Activated naive CD4-positive, alpha-beta T cell treated with anti-CD3 and anti-CD28 coated beads, Interleukin-2, amount 10 ng/mL, durations not matched to agents 7 days and 5 days (primary cell): Measurements from ENCODE around the gene KIR2DL1.
"Not testable (repeated sequence)": the region's sequence is repeated elsewhere in the genome, so short reads cannot be mapped to it uniquely, and the experiment has no call there.

Source experiments
- CTCF ChIA-PET: fragments of 350-600 bp; sonication (Branson Sonifier 250); formaldehyde crosslinking; loops from one replicate; lab custom pipeline; 2021; ENCODE audit warnings: antibody characterized with exemption; lab: Charles Lee
- DNase-seq: peaks from one replicate; pipeline ENCODE4 v3.0.0-alpha.2; 2020
- H3K27ac Mint-ChIP-seq: one replicate; pipeline ENCODE4 v1.8.0; 2021; ENCODE audit warnings: mild to moderate bottlenecking, moderate library complexity, mixed read lengths
- H3K27me3 Mint-ChIP-seq: one replicate; pipeline ENCODE4 v1.8.0; 2021; ENCODE audit warnings: mild to moderate bottlenecking, mixed read lengths
- H3K36me3 Mint-ChIP-seq: one replicate; pipeline ENCODE4 v1.8.0; 2021; ENCODE audit warnings: mixed read lengths
- H3K4me1 Mint-ChIP-seq: one replicate; pipeline ENCODE4 v1.8.0; 2021; ENCODE audit warnings: mixed read lengths
- H3K4me3 Mint-ChIP-seq: one replicate; pipeline ENCODE4 v1.8.0; 2021; ENCODE audit warnings: mild to moderate bottlenecking, moderate library complexity, mixed read lengths
- H3K9me3 Mint-ChIP-seq: one replicate; pipeline ENCODE4 v1.8.0; 2021; ENCODE audit warnings: mixed read lengths

Gene KIR2DL1

DNA sequence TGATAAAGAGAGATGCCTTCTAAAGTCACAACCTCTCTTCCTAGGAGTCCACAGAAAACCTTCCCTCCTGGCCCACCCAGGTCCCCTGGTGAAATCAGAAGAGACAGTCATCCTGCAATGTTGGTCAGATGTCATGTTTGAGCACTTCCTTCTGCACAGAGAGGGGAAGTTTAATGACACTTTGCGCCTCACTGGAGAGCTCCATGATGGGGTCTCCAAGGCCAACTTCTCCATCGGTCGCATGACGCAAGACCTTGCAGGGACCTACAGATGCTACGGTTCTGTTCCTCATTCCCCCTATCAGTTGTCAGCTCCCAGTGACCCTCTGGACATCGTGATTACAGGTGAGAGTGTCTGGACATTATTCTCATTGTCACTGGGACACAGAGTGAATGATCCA lies 18.6 kb downstream of the KIR2DL1 start:
- not testable (repeated sequence) for H3K4me3 Mint-ChIP-seq

DNA sequence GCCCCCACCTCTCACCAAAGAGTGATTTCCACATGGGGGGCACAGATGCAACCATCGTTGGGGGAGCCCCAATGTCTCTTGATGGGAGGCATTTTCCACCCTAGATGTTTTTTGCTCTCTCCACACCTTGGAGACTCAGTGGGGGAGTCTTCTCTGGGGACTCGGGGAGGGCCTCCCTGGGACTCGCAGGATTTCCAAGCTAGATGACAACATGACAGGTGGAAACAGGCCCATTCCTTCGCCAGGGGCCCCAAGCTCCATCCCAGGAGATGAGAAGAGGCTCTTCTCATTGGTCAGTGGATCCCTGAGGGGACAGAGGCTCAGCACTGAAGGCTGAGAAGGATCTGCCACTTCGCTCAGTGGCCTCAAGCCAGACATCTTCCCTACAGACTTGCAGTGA lies 21.1 kb downstream of the KIR2DL1 start:
- no peaks in the 10 kb centered on the region for H3K9me3 Mint-ChIP-seq
- CTCF ChIA-PET = no interaction called here
- no peak overlapping the region for H3K27ac Mint-ChIP-seq

More for the DNA sequence above, 18.6 kb downstream of the KIR2DL1 start:
- H3K4me1 Mint-ChIP-seq, H3K27ac Mint-ChIP-seq, H3K9me3 Mint-ChIP-seq, DNase-seq, H3K36me3 Mint-ChIP-seq, H3K27me3 Mint-ChIP-seq, CTCF ChIA-PET: not testable (repeated sequence)

DNA sequence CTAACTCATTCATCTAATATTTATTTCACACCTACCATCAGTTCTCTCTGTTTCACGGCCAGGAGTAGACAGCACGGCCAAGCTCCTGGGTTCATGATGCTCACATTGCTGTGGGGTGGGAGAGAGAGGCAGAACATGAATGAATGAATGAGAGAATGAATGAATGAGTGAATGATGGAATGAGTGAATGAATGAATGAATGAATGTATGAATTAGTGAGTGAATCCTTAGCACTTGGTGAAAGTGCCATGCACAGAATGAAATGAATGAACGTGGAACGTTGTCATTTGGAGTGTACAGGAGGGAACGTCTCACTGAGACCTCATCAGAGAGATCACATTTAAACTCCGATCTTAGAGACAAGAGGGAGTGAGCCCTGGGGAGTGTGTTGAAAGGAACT lies 21.9 kb downstream of the KIR2DL1 start:
- H3K27me3 Mint-ChIP-seq = peaks cover 12% of the 10 kb centered on the region
- CTCF ChIA-PET = no interaction called here
- H3K4me3 Mint-ChIP-seq = no peak overlapping the region
- no peak overlapping the region for H3K27ac Mint-ChIP-seq
- no peak for DNase-seq
- H3K36me3 Mint-ChIP-seq = no peaks in the 10 kb centered on the region
- peaks cover 10% of the 10 kb centered on the region for H3K4me1 Mint-ChIP-seq
- no peaks in the 10 kb centered on the region for H3K9me3 Mint-ChIP-seq

More for the DNA sequence above, 21.1 kb downstream of the KIR2DL1 start:
- Mint-ChIP-seq H3K27me3 (peaks cover 11% of the 10 kb centered on the region), H3K4me3 (no peak overlapping the region), H3K4me1 (peaks cover 10% of the 10 kb centered on the region), H3K36me3 (no peaks in the 10 kb centered on the region)
- DNase-seq = no peak

DNA sequence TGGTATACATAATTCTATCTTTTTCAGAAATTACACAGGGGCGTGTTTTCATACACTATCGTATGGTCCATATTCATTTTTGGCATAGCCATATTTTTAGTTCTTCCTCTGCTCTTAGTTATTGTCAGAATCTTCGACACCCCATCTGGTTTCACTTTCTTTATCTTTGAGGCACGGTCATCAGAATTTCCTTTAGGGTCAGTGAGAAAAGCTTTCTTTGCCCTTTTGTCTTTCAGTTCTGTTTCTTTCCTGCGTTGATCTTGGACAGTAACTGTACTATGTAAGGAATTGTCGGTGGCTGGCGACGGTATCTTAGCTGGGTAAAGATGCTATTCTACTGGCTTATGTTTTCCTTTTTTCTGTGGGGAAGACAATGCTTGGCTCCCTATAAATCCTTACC lies 23.2 kb downstream of the KIR2DL1 start:
- no peak overlapping the region for H3K27ac Mint-ChIP-seq

DNA sequence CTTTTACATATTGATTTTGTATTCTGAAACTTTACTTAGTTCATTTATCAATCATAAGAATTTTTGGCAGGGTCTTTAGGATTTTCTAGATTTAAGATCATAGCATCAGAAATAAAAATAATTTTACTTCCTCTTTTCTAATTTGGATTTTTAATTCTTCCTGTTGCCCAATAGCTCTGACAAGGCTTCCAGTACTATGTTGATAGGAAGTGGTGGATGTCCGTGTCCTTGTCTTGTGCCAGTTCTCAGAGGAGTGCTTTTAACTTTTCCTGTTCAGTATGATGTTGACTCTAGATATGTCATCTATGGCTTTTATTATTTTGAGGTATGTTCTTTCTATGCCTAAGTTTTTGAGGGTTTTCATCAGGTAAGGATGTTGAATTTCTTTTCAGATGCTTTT lies 26.2 kb downstream of the KIR2DL1 start:
- H3K9me3 Mint-ChIP-seq = no peaks in the 10 kb centered on the region
- peaks cover 10% of the 10 kb centered on the region for H3K4me1 Mint-ChIP-seq
- DNase-seq = no peak
- no peaks in the 10 kb centered on the region for H3K36me3 Mint-ChIP-seq
- peaks cover 21% of the 10 kb centered on the region for H3K27me3 Mint-ChIP-seq
- H3K27ac Mint-ChIP-seq = no peak overlapping the region
- CTCF ChIA-PET = no interaction called here
- H3K4me3 Mint-ChIP-seq = no peak overlapping the region

More for the DNA sequence above, 23.2 kb downstream of the KIR2DL1 start:
- Mint-ChIP-seq H3K27me3 (peaks cover 21% of the 10 kb centered on the region), H3K36me3 (no peaks in the 10 kb centered on the region), H3K4me1 (peaks cover 10% of the 10 kb centered on the region), H3K9me3 (no peaks in the 10 kb centered on the region), H3K4me3 (peak overlapping the region; percentile 61)
- no peak for DNase-seq
- CTCF ChIA-PET = no interaction called here

DNA sequence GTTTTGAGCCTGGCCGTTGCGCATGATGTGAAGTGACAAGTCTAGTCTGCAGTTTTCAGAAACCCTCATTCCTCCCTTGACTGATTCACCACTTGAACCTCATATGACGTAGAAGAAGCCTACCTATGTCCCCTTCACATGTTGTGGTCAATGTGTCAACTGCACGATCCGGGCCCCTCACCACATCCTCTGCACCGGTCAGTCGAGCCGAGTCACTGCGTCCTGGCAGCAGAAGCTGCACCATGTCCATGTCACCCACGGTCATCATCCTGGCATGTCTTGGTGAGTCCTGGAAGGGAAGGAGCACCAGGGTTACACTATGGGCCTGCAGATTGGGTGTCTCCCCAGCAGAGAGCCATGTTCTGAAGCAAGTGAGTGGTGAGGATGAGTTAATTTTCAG lies 33.8 kb downstream of the KIR2DL1 start, which contains the start of gene KIR2DL4:
TSS of gene KIR2DL4 (plus strand) at position 201 of the 400 bp plus-strand sequence. CDS start at position 243, 42 bp downstream.
- Mint-ChIP-seq H3K4me1 (no peaks in the 10 kb centered on the region), H3K27ac (no peak within 1 kb of the TSS), H3K27me3 (peaks cover 3% of the 10 kb centered on the region), H3K4me3 (no peak within 1 kb of the TSS), H3K9me3 (peaks cover 2% of the 10 kb centered on the region), H3K36me3 (no peaks in the 10 kb centered on the region)
- DNase-seq = no peak
- CTCF ChIA-PET = no interaction called here

DNA sequence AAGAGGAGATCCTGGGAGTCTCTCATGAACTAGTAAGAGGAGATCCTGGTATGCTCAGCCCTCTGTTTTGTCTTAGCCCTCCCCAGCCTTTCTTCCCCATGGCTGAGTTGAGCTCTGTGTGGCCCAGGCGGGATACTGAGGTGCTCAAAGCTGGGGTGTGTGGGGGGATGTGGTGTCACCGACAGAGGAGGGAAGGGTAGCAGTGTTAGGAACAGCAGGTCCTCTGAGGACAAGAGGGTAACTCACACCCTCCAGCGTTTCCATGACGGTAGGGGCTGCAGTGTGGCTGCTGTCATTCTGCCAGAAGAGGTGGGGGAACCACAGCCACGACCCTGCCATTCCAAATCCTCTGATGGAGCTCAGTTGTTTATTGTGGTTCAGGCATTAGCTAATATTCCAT lies 34.5 kb downstream of the KIR2DL1 start:
- H3K4me1 Mint-ChIP-seq = no peaks in the 10 kb centered on the region
- no peak for DNase-seq
- H3K9me3 Mint-ChIP-seq = peaks cover 2% of the 10 kb centered on the region
- no peak overlapping the region for H3K27ac Mint-ChIP-seq
- CTCF ChIA-PET = no interaction called here
- H3K27me3 Mint-ChIP-seq = peaks cover 3% of the 10 kb centered on the region
- H3K4me3 Mint-ChIP-seq = no peak overlapping the region
- H3K36me3 Mint-ChIP-seq = no peaks in the 10 kb centered on the region

DNA sequence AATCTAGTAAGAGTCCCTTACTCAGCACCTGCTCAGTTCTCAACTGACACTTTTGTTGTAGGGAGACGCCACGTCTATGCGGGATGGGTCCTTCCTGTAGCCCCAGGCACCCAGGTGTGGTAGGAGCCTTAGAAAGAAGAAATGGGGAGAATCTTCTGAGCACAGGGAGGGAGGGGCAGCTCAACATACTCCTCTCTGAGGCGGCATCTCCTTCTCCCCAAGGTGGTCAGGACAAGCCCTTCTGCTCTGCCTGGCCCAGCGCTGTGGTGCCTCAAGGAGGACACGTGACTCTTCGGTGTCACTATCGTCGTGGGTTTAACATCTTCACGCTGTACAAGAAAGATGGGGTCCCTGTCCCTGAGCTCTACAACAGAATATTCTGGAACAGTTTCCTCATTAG lies 35.0 kb downstream of the KIR2DL1 start:
- peaks cover 7% of the 10 kb centered on the region for H3K27me3 Mint-ChIP-seq
- DNase-seq = no peak
- H3K36me3 Mint-ChIP-seq = no peaks in the 10 kb centered on the region
- peaks cover 2% of the 10 kb centered on the region for H3K9me3 Mint-ChIP-seq
- no peak overlapping the region for H3K4me3 Mint-ChIP-seq
- H3K27ac Mint-ChIP-seq = no peak overlapping the region
- H3K4me1 Mint-ChIP-seq = no peaks in the 10 kb centered on the region
- CTCF ChIA-PET = no interaction called here

DNA sequence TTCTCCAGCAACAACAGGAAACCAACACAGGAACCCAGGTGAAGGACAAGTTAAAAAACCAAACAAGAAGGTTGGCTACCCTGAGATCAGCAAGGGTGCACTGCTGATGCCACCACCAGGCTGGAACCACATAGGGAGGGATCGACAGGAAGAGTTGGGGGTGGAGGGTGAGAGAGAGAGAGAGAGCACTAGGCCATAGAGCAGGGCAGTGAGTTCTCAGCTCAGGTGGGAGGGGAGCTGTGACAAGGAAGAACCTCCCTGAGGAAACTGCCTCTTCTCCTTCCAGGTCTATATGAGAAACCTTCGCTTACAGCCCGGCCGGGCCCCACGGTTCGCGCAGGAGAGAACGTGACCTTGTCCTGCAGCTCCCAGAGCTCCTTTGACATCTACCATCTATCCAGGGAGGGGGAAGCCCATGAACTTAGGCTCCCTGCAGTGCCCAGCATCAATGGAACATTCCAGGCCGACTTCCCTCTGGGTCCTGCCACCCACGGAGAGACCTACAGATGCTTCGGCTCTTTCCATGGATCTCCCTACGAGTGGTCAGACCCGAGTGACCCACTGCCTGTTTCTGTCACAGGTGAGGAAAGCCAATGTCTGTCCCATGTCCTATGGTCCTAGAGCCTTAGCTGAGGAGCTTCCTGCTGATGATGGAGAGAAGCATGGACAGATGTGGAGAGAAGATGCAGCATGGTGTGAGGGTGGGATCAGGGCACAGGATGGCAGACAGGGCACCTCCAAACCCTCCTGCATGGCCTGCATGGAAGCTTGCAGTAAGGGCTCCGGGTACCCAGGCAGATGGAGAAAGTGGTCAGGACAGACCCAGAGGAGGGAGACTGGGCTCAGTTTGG lies 36.3 kb downstream of the KIR2DL1 start:
- H3K4me3 Mint-ChIP-seq = no peak overlapping the region
- CTCF ChIA-PET = no interaction called here
- DNase-seq = no peak
- no peaks in the 10 kb centered on the region for H3K4me1 Mint-ChIP-seq
- H3K27me3 Mint-ChIP-seq = peaks cover 8% of the 10 kb centered on the region
- no peak overlapping the region for H3K27ac Mint-ChIP-seq
- H3K36me3 Mint-ChIP-seq = no peaks in the 10 kb centered on the region
- H3K9me3 Mint-ChIP-seq = peaks cover 5% of the 10 kb centered on the region

DNA sequence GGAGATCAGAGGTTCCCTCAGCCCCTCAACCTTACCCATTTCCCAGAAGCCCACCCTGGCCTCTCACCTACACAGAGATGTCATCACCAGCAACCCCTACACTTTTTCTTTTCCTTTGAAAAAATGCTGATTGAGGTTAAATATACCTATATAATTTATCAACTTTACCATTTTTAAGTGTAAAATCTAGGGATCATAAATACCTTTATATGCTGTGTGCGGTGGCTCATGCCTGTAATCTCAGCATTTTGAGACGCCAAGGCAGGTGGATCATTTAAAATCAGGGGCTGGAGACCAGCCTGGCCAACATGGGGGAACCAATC lies 36.9 kb downstream of the KIR2DL1 start:
- Mint-ChIP-seq H3K9me3 (peaks cover 6% of the 10 kb centered on the region), H3K27ac (no peak overlapping the region), H3K36me3 (no peaks in the 10 kb centered on the region), H3K27me3 (peaks cover 8% of the 10 kb centered on the region), H3K4me3 (no peak overlapping the region), H3K4me1 (no peaks in the 10 kb centered on the region)
- DNase-seq = no peak
- CTCF ChIA-PET = no interaction called here

DNA sequence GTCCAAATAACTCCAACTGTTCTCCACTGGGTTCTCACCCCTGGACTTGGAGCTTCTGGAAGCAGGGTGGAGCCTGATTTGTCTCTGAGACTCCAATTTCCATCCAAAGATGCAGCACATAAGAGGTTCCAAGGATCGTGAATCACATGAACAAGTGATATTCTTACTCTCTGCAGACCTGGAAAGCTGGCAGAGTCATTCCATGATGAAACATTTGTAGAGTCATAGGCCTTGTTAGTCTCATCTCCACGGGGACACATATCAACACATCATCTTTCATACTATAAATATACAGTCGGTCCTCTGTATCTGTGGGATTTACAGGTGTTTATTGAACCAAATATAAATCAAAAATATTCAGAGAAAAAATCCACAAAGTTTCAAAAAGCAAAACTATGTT lies 45.0 kb downstream of the KIR2DL1 start:
- H3K27me3 Mint-ChIP-seq, H3K36me3 Mint-ChIP-seq, CTCF ChIA-PET, H3K27ac Mint-ChIP-seq, H3K4me1 Mint-ChIP-seq, H3K4me3 Mint-ChIP-seq, DNase-seq: not testable (repeated sequence)
- peaks cover 12% of the 10 kb centered on the region for H3K9me3 Mint-ChIP-seq

DNA sequence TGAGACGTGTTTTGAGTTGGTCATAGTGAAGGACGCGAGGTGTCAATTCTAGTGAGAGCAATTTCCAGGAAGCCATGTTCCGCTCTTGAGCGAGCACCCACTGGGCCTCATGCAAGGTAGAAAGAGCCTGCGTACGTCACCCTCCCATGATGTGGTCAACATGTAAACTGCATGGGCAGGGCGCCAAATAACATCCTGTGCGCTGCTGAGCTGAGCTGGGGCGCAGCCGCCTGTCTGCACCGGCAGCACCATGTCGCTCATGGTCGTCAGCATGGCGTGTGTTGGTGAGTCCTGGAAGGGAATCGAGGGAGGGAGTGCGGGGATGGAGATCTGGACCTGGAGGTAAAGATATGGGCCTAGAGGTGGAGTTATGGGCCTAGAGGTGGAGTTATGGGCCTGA lies 46.7 kb downstream of the KIR2DL1 start, which contains the start of gene KIR3DL1:
TSS of gene KIR3DL1 (plus strand) at position 218 of the 400 bp plus-strand sequence.
- H3K27me3 Mint-ChIP-seq, H3K36me3 Mint-ChIP-seq, H3K4me1 Mint-ChIP-seq, H3K4me3 Mint-ChIP-seq, CTCF ChIA-PET, DNase-seq, H3K9me3 Mint-ChIP-seq, H3K27ac Mint-ChIP-seq: not testable (repeated sequence)

DNA sequence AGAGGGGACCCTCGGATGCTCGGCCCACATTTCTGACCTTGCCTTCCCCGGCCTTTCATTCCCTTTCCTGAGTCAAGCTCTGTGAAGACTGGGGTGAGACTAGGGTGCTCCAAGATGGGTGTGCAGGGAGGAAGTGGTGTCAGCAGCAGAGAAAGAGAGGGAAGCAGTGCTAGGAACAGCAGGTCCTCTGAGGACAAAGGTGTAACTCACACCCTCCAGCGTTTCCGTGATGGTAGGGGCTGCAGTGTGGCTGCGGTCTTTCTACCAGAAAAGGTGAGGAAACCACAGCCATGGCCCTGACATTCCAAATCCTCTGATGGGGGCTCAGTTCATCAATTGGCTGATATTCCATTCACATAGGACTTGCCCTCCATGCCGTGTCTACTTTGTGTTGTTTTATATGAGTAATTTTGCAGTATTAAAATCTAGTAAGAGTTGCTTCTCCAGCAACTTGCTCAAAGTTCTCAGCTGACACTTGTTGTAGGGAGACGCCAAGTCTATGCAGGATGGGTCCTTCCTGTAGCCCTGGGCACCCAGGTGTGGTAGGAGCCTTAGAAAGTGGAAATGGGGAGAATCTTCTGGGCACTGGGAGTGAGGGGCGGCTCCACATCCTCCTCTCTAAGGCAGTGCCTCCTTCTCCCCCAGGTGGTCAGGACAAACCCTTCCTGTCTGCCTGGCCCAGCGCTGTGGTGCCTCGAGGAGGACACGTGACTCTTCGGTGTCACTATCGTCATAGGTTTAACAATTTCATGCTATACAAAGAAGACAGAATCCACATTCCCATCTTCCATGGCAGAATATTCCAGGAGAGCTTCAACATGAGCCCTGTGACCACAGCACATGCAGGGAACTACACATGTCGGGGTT lies 48.3 kb downstream of the KIR2DL1 start:
- Mint-ChIP-seq H3K4me1 (no peaks in the 10 kb centered on the region), H3K4me3 (no peak overlapping the region), H3K9me3 (peaks cover 3% of the 10 kb centered on the region), H3K27me3 (peaks cover 3% of the 10 kb centered on the region), H3K36me3 (no peaks in the 10 kb centered on the region), H3K27ac (no peak overlapping the region)
- no peak for DNase-seq
- CTCF ChIA-PET = no interaction called here

DNA sequence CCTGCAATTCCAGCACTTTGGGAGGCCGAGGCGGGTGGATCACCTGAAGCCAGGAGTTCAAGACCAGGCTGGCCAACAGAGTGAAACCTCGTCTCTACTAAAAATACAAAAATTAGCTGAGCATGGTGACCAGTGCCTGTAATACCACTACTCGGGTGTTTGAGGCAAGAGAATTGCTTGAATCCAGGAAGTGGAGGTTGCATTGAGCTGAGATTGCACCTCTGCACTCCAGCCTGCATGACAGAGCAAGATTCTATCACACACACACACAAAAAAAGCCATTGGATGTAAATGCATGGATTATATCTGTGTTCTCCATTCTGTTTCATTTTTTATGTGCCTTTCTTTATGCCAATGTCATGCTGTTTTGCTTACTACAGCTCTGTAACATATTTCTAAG lies 54.8 kb downstream of the KIR2DL1 start:
- DNase-seq, H3K4me3 Mint-ChIP-seq, CTCF ChIA-PET: not testable (repeated sequence)

DNA sequence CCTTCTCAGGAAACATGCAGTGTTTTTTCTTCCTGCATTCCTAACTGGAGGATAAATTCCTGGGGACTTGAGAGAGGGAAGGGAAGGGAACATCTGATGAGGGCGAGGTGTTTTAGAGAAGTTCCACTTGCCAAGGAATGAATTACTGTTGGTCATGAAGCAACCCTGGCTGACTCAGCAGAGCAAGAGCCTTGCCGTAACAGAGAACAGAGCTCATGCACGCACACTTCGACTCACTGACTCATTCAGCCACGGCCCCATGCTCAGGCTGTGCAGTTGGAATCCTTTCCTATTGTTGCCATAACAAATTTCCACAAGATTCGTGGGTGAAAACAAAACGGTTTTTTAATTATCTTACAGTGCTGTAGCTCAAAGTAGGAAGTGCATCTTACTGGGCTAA lies 55.7 kb downstream of the KIR2DL1 start:
- H3K4me1 Mint-ChIP-seq, H3K36me3 Mint-ChIP-seq, H3K27me3 Mint-ChIP-seq, DNase-seq, H3K9me3 Mint-ChIP-seq, CTCF ChIA-PET, H3K27ac Mint-ChIP-seq, H3K4me3 Mint-ChIP-seq: not testable (repeated sequence)

More for the DNA sequence above, 54.8 kb downstream of the KIR2DL1 start:
- not testable (repeated sequence) for H3K9me3 Mint-ChIP-seq, H3K27me3 Mint-ChIP-seq, H3K27ac Mint-ChIP-seq, H3K4me1 Mint-ChIP-seq, H3K36me3 Mint-ChIP-seq
